Measurements from ENCODE around the gene DPPA5.
A peak's percentile ranks its signal among the peaks of the same experiment; 100 is the strongest.
"Not testable (repeated sequence)": the region's sequence is repeated elsewhere in the genome, so short reads cannot be mapped to it uniquely, and the experiment has no call there.

DPPA5 gene

GRCh38 chr6:73353636-73354593, at the start of gene DPPA5:
TSS of gene DPPA5 (minus strand) at chr6:73354276. CDS start at chr6:73354225, 51 bp downstream.
- DNase-seq (ENCODE audit: low read depth, low spot score), result no peak

GRCh38 chr6:73400656-73401055, 46.6 kb upstream of the DPPA5 start:
- DNase-seq (ENCODE audit: low read depth, low spot score), result no peak

GRCh38 chr6:73395875-73396274, 41.8 kb upstream of the DPPA5 start:
- DNase-seq (ENCODE audit: low read depth, low spot score), result no peak

GRCh38 chr6:73394577-73395354, 40.7 kb upstream of the DPPA5 start, which contains the start of gene DDX43:
TSS of gene DDX43 (plus strand) at chr6:73394828. CDS start at chr6:73394906, 78 bp downstream.
- peak; percentile 82 for DNase-seq (ENCODE audit: low read depth, low spot score)

GRCh38 chr6:73393278-73393677, 39.2 kb upstream of the DPPA5 start:
- no peak for DNase-seq (ENCODE audit: low read depth, low spot score)

- DNase-seq (ENCODE audit: low read depth, low spot score), result not testable (repeated sequence)
Measured at GRCh38 chr6:73392188-73392587, 38.1 kb upstream of the DPPA5 start.

GRCh38 chr6:73391675-73392074, 37.6 kb upstream of the DPPA5 start:
- no peak for DNase-seq (ENCODE audit: low read depth, low spot score)

- DNase-seq (ENCODE audit: low read depth, low spot score), result no peak
Measured at GRCh38 chr6:73389854-73390253, 35.8 kb upstream of the DPPA5 start.

GRCh38 chr6:73388800-73389512, 34.9 kb upstream of the DPPA5 start:
- DNase-seq (ENCODE audit: low read depth, low spot score), result peak; percentile 90

- DNase-seq (ENCODE audit: low read depth, low spot score), result no peak
Measured at GRCh38 chr6:73388433-73388799, 34.3 kb upstream of the DPPA5 start.

- DNase-seq (ENCODE audit: low read depth, low spot score), result no peak
Measured at GRCh38 chr6:73382462-73383113, 28.5 kb upstream of the DPPA5 start.

GRCh38 chr6:73381531-73381930, 27.5 kb upstream of the DPPA5 start:
- not testable (repeated sequence) for DNase-seq (ENCODE audit: low read depth, low spot score)

- no peak for DNase-seq (ENCODE audit: low read depth, low spot score)
Measured at GRCh38 chr6:73377225-73377624, 23.1 kb upstream of the DPPA5 start.

- DNase-seq (ENCODE audit: low read depth, low spot score), result no peak
Measured at GRCh38 chr6:73375216-73375615, 21.1 kb upstream of the DPPA5 start.

GRCh38 chr6:73372516-73372915, 18.4 kb upstream of the DPPA5 start:
- no peak for DNase-seq (ENCODE audit: low read depth, low spot score)

- DNase-seq (ENCODE audit: low read depth, low spot score), result no peak
Measured at GRCh38 chr6:73371984-73372383, 17.9 kb upstream of the DPPA5 start.

- DNase-seq (ENCODE audit: low read depth, low spot score), result no peak
Measured at GRCh38 chr6:73369563-73369962, 15.5 kb upstream of the DPPA5 start, which contains the start of gene OOEP. TSS of gene OOEP (minus strand) at chr6:73369897. CDS start at chr6:73369792, 105 bp downstream.

GRCh38 chr6:73369157-73369556, 15.1 kb upstream of the DPPA5 start:
- DNase-seq (ENCODE audit: low read depth, low spot score), result no peak

- no peak for DNase-seq (ENCODE audit: low read depth, low spot score)
Measured at GRCh38 chr6:73368675-73369074, 14.6 kb upstream of the DPPA5 start.

- DNase-seq (ENCODE audit: low read depth, low spot score), result no peak
Measured at GRCh38 chr6:73367761-73368355, 13.8 kb upstream of the DPPA5 start.

- no peak for DNase-seq (ENCODE audit: low read depth, low spot score)
Measured at GRCh38 chr6:73364549-73364948, 10.5 kb upstream of the DPPA5 start.

All from ELF-1 (cell line).